Measurements from ENCODE around the gene PDE11A.

The PDE11A gene

DNA sequence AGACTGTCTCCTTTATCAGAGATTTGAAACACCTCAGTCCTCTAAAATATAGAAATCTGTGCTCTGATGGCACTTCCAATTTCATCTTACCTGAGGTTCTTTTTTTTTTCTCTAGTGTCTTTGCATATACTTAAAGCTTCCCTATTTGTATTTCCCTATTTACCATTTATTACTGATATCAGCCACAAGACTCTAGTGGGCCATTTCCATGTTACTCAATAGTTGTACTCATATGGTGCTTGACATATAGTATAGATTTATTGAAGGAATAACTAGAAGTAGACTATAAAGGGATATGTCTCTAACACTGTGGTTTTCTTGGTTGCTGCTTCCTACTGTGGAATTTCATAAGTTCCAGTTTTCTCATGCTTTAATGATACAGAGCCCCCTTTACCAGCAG lies 42.7 kb upstream of the PDE11A start:
- H3K4me3 ChIP-seq (ENCODE audit: low read depth in 1 of 2, low read length in 2 of 2) = no peak overlapping the region
- ATAC-seq (ENCODE audit: insufficient read depth, low read depth) = no peak
- no peak overlapping the region for H3K4me2 ChIP-seq (ENCODE audit: insufficient read depth, low read length)

DNA sequence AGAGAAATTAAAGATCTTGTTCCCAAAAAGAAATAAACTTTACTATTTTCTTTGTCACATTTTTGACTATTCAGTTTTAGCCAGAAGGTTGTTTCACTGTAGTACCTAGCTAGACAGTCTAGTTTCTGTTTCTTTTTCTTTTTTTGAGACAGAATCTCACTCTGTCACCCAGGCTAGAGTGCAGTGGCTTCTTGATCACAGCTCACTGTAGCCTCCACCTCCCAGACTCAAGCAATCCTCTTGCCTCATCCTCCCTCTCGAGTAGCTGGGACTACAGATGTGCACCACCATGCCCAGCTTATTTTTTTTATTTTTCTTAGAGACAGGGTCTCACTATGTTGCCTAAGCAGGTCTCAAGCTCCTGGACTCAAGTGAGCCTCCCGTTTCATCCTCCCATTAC lies 41.9 kb upstream of the PDE11A start:
- H3K9ac ChIP-seq (ENCODE audit: low read depth, low read length) = no peak overlapping the region
- DNase-seq = no peak
- H3K79me2 ChIP-seq (ENCODE audit: insufficient read depth, low read length) = peaks cover 15% of the 10 kb centered on the region
- H3K9me3 ChIP-seq (ENCODE audit: insufficient read depth, low read length, severe bottlenecking) = no peaks in the 10 kb centered on the region
- TF ChIP-seq EZH2 (IDR thresholded peaks at IDR 0.05; ENCODE audit: borderline replicate concordance, low read depth, low read length, severe bottlenecking) (no peak), CTCF (IDR thresholded peaks at IDR 0.05; ENCODE audit: borderline replicate concordance, extremely low read depth, low read length, poor library complexity, severe bottlenecking) (no peak)
- no peak overlapping the region for H2AFZ ChIP-seq (ENCODE audit: low read depth, low read length)
- 0 out of 2 replicates have a peak overlapping the region, but pooled peaks have one; percentile 83 for H3K4me2 ChIP-seq (ENCODE audit: insufficient read depth, low read length)
- no peaks in the 10 kb centered on the region for H4K20me1 ChIP-seq (ENCODE audit: insufficient read depth, low read length)
- H3K4me3 ChIP-seq (ENCODE audit: low read depth in 1 of 2, low read length in 2 of 2) = no peak overlapping the region
- H3K4me1 ChIP-seq (ENCODE audit: insufficient read depth, low read length) = peaks cover 25% of the 10 kb centered on the region
- H3K27ac ChIP-seq (ENCODE audit: low read length) = no peak overlapping the region
- ATAC-seq (ENCODE audit: insufficient read depth, low read depth) = no peak
- no peaks in the 10 kb centered on the region for H3K27me3 ChIP-seq (ENCODE audit: insufficient read depth, low read length, poor library complexity)
- H3K36me3 ChIP-seq (ENCODE audit: insufficient read depth, low read length) = peaks cover 22% of the 10 kb centered on the region

More for the DNA sequence above, 42.7 kb upstream of the PDE11A start:
- no peak for DNase-seq
- H4K20me1 ChIP-seq (ENCODE audit: insufficient read depth, low read length) = no peaks in the 10 kb centered on the region
- no peak overlapping the region for H3K9ac ChIP-seq (ENCODE audit: low read depth, low read length)
- H3K27ac ChIP-seq (ENCODE audit: low read length) = no peak overlapping the region
- H3K27me3 ChIP-seq (ENCODE audit: insufficient read depth, low read length, poor library complexity) = no peaks in the 10 kb centered on the region
- TF ChIP-seq EZH2 (IDR thresholded peaks at IDR 0.05; ENCODE audit: borderline replicate concordance, low read depth, low read length, severe bottlenecking) (no peak), CTCF (IDR thresholded peaks at IDR 0.05; ENCODE audit: borderline replicate concordance, extremely low read depth, low read length, poor library complexity, severe bottlenecking) (no peak)
- H3K9me3 ChIP-seq (ENCODE audit: insufficient read depth, low read length, severe bottlenecking) = no peaks in the 10 kb centered on the region
- H3K36me3 ChIP-seq (ENCODE audit: insufficient read depth, low read length) = peaks cover 22% of the 10 kb centered on the region
- H2AFZ ChIP-seq (ENCODE audit: low read depth, low read length) = no peak overlapping the region
- peaks cover 25% of the 10 kb centered on the region for H3K4me1 ChIP-seq (ENCODE audit: insufficient read depth, low read length)
- peaks cover 15% of the 10 kb centered on the region for H3K79me2 ChIP-seq (ENCODE audit: insufficient read depth, low read length)

DNA sequence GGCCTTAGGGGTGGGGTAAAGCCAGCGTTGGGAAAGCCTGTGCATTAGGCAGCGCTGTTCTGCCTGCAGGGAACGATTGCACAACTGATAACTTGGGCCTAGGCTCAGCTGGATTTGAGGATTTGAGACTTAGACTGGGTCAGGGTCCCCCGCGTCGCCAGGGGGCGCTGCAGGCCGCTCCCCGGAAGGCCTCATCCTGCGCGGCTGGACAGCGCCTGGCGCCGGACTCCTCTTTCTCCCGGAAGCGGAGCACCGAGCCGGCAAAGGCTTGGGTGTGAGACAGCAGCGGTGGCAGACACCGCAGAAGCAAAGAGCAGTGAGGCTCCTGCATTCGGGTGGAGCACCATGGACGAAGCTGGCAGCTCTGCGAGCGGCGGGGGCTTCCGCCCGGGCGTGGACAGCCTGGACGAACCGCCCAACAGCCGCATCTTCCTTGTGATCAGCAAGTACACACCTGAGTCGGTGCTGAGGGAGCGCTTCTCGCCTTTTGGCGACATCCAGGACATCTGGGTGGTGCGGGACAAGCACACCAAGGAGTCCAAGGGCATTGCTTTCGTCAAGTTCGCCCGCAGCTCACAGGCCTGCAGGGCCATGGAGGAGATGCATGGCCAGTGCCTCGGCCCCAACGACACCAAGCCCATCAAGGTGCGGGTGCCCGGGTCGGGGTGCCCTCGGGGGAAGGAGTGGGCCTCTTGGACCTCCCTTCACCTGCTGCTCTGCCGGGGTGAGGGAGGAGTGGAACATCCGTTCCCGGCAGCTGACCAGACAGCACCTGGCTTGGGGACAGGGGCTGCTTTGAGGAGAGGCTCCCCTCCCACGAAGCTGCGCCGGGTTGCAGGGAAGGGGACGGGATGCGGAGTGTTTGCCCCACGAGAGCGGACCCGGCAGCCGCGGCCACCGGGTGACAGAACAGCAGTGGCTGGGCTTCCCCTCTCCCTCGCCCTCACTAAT lies 39.9 kb upstream of the PDE11A start, which contains the start of gene RBM45:
TSS of gene RBM45 (plus strand) at position 236 of the 951 bp plus-strand sequence. CDS start at position 346, 110 bp downstream.
- peak within 1 kb of the TSS; percentile 99 for H2AFZ ChIP-seq (ENCODE audit: low read depth, low read length)
- peak within 1 kb of the TSS; percentile 84 for H3K27ac ChIP-seq (ENCODE audit: low read length)
- H3K36me3 ChIP-seq (ENCODE audit: insufficient read depth, low read length) = peaks cover 11% of the 10 kb centered on the region
- H3K79me2 ChIP-seq (ENCODE audit: insufficient read depth, low read length) = peaks cover 15% of the 10 kb centered on the region
- peak within 1 kb of the TSS; percentile 88 for H3K9ac ChIP-seq (ENCODE audit: low read depth, low read length)
- ATAC-seq (ENCODE audit: insufficient read depth, low read depth) (peak; percentile 95), DNase-seq (peak; percentile 86)
- H3K4me3 ChIP-seq (ENCODE audit: low read depth in 1 of 2, low read length in 2 of 2) = peak within 1 kb of the TSS; percentile 91 to 98
- H3K27me3 ChIP-seq (ENCODE audit: insufficient read depth, low read length, poor library complexity) = no peaks in the 10 kb centered on the region
- H3K9me3 ChIP-seq (ENCODE audit: insufficient read depth, low read length, severe bottlenecking) = no peaks in the 10 kb centered on the region
- H4K20me1 ChIP-seq (ENCODE audit: insufficient read depth, low read length) = no peaks in the 10 kb centered on the region
- peak within 1 kb of the TSS; percentile 83 for H3K4me2 ChIP-seq (ENCODE audit: insufficient read depth, low read length)
- peak; percentile 96 for TF ChIP-seq CTCF (IDR thresholded peaks at IDR 0.05; ENCODE audit: borderline replicate concordance, extremely low read depth, low read length, poor library complexity, severe bottlenecking)
- TF ChIP-seq EZH2 (IDR thresholded peaks at IDR 0.05; ENCODE audit: borderline replicate concordance, low read depth, low read length, severe bottlenecking) = no peak
- H3K4me1 ChIP-seq (ENCODE audit: insufficient read depth, low read length) = peaks cover 25% of the 10 kb centered on the region

Data from DND-41 (cell line).